OCI-LY7 (cell line): ENCODE measurements around the gene KMT2B. TPM values are rescaled to one million over a fixed set of nuclear protein-coding genes. Genes with fewer than 3 reads are reported as not detected.

Source experiments
- BruUV-seq: library from RNA; stranded (reverse); fragments of 400-500 nt; replicated peaks from 2 replicates; lab custom pipeline; 2021; lab: Mats Ljungman, UMichigan
- CTCF ChIA-PET: fragments of 300-600 bp; sonication (Branson Sonifier 250); formaldehyde crosslinking; loops from one replicate; lab custom pipeline; 2022; ENCODE audit warnings: antibody characterized with exemption; ENCODE audit not compliant: unreplicated experiment; lab: Charles Lee
- POLR2A ChIA-PET: fragments of 300-600 bp; sonication (Branson Sonifier 250); formaldehyde crosslinking; loops from one replicate; lab custom pipeline; 2022; ENCODE audit warnings: antibody characterized with exemption; lab: Charles Lee
- DNase-seq: peaks from one replicate; pipeline ENCODE4 v3.0.0-alpha.2; 2015; ENCODE audit warnings: low spot score
- H2AFZ ChIP-seq: fragments of 200-600 bp; sonication (generic), shearing (Covaris generic); 2 replicates; pipeline ENCODE4 v1.6.1; 2014; ENCODE audit warnings: mild to moderate bottlenecking, antibody characterized with exemption, low read length, moderate library complexity
- H3K27ac ChIP-seq: fragments of 200-600 bp; sonication (generic); 2 replicates; pipeline ENCODE4 v1.5.1; 2014; ENCODE audit warnings: mixed run types, low read depth, mild to moderate bottlenecking, moderate library complexity, low read length, inconsistent platforms; ENCODE audit not compliant: poor library complexity, severe bottlenecking
- H3K36me3 ChIP-seq: fragments of 200-600 bp; sonication (generic); 2 replicates; pipeline ENCODE4 v1.6.1; 2014; ENCODE audit warnings: mild to moderate bottlenecking, antibody characterized with exemption, low read length, moderate library complexity, mixed read lengths; ENCODE audit not compliant: insufficient read depth
- H3K4me1 ChIP-seq: fragments of 200-600 bp; sonication (generic); 2 replicates; pipeline ENCODE4 v1.5.1; 2014; ENCODE audit warnings: mild to moderate bottlenecking, low read length; ENCODE audit not compliant: insufficient read depth, poor library complexity, severe bottlenecking
- H3K4me2 ChIP-seq: fragments of 200-600 bp; sonication (generic); 2 replicates; pipeline ENCODE4 v1.6.1; 2014; ENCODE audit warnings: mild to moderate bottlenecking, low read length
- H3K4me3 ChIP-seq: fragments of 200-600 bp; sonication (generic); 2 replicates; pipeline ENCODE4 v1.5.1; 2014; ENCODE audit warnings: mild to moderate bottlenecking, low read depth, low read length; ENCODE audit not compliant: poor library complexity, severe bottlenecking
- H3K79me2 ChIP-seq: fragments of 200-600 bp; sonication (generic); 2 replicates; pipeline ENCODE4 v1.6.1; 2016; ENCODE audit warnings: low read depth, mild to moderate bottlenecking, low read length, moderate library complexity, mixed read lengths; ENCODE audit not compliant: insufficient read depth
- H3K9me2 ChIP-seq: fragments of 200-600 bp; sonication (generic); 2 replicates; pipeline ENCODE4 v1.6.1; 2016; ENCODE audit warnings: mild to moderate bottlenecking, low read length, mixed read lengths; ENCODE audit not compliant: insufficient read depth
- H3K9me3 ChIP-seq: fragments of 200-600 bp; sonication (generic); 2 replicates; pipeline ENCODE4 v1.6.1; 2014; ENCODE audit warnings: mild to moderate bottlenecking, mixed run types, low read length, mixed read lengths
- H4K20me1 ChIP-seq: fragments of 200-600 bp; sonication (generic); 2 replicates; pipeline ENCODE4 v1.6.1; 2014; ENCODE audit warnings: mild to moderate bottlenecking, antibody characterized with exemption, low read length, moderate library complexity, mixed read lengths; ENCODE audit not compliant: insufficient read depth
- CTCF ChIP-seq: fragments of 200-600 bp; sonication (generic); conservative IDR thresholded peaks from 2 replicates; pipeline ENCODE4 v1.5.1; 2014; ENCODE audit warnings: mild to moderate bottlenecking, antibody characterized with exemption, low read length, moderate library complexity, mixed read lengths
- EZH2phosphoT487 ChIP-seq: fragments of 200-600 bp; sonication (generic); IDR thresholded peaks from 2 replicates; pipeline ENCODE4 v1.6.1; 2018; ENCODE audit warnings: low read depth, borderline replicate concordance, mild to moderate bottlenecking, mixed run types, antibody characterized with exemption, low read length, moderate library complexity, mixed read lengths
- intact Hi-C: fragments of 100-400 bp; cut with micrococcal nuclease; formaldehyde crosslinking; loops from one replicate; pipeline ENCODE4 v1.10.0; 2022; ENCODE audit not compliant: unreplicated experiment
- total RNA-seq, 2 experiments: library from RNA; depleted of rRNA in 1 of 2; stranded (reverse); fragments of >200 nt in 1 of 2; shearing (Covaris generic) in 1 of 2; gene quantifications; 2 replicates each; pipeline ENCODE4 v1.2.3, GENCODE V29; 2014 to 2022

KMT2B gene
- total RNA-seq, 2 experiments from 2014 or later = 25.2 to 56.2 TPM

- Histone ChIP-seq H3K36me3 (peaks cover 24% of the 10 kb centered on the region), H4K20me1 (peaks cover 6% of the 10 kb centered on the region), H3K79me2 (peaks cover 18% of the 10 kb centered on the region), H3K4me1 (peaks cover 52% of the 10 kb centered on the region), H3K4me3 (peak overlapping the region; percentile 77), H3K4me2 (peak overlapping the region; percentile 75), H3K27ac (peak overlapping the region; percentile 58), H2AFZ (peak overlapping the region; percentile 27), H3K9me3 (no peaks in the 10 kb centered on the region), H3K9me2 (no peaks in the 10 kb centered on the region)
- BruUV-seq = no TSS peak
- POLR2A ChIA-PET = no interaction called here
- CTCF ChIA-PET = no interaction called here
- DNase-seq = peak; percentile 99
- TF ChIP-seq EZH2phosphoT487 (no peak), CTCF (peak; percentile 83)
- intact Hi-C loops = loop anchor here (1.0 to 5.0 kb wide), 6 partner anchors 23 to 214 kb away; partner anchors contain the start of genes HSPB6 and PROSER3
Measured at GRCh38 chr19:35716801-35717664, 770 bp upstream of the KMT2B start.

- intact Hi-C loops = loop anchor here (1.0 to 5.0 kb wide), 2 partner anchors 19 to 39 kb away; partner anchors contain the start of genes HSPB6 and PROSER3
- peaks cover 6% of the 10 kb centered on the region for H4K20me1 ChIP-seq
- H3K27ac ChIP-seq = peak overlapping the region; percentile 67
- no peak overlapping the region for H2AFZ ChIP-seq
- peak overlapping the region; percentile 91 for H3K4me2 ChIP-seq
- TF ChIP-seq EZH2phosphoT487 (no peak), CTCF (no peak)
- POLR2A ChIA-PET = interaction anchor here (0.6 to 1.1 kb wide), 3 partner anchors 22 to 52 kb away, joined by 3 to 4 read pairs (median 3); no protein-coding TSS in a partner anchor
- peak overlapping the region; percentile 80 for H3K4me3 ChIP-seq
- H3K79me2 ChIP-seq = peaks cover 18% of the 10 kb centered on the region
- BruUV-seq = no TSS peak
- CTCF ChIA-PET = no interaction called here
- H3K36me3 ChIP-seq = peaks cover 38% of the 10 kb centered on the region
- H3K4me1 ChIP-seq = peaks cover 38% of the 10 kb centered on the region
- no peaks in the 10 kb centered on the region for H3K9me3 ChIP-seq
- DNase-seq = peak; percentile 59
- no peaks in the 10 kb centered on the region for H3K9me2 ChIP-seq
Measured at GRCh38 chr19:35718345-35719041, 690 bp downstream of the KMT2B start.
